BE2C (cell line): ENCODE data around the gene ZNRD2.

Experiments used
- DNase-seq: peaks from one replicate; pipeline ENCODE4 v3.0.0-alpha.2; 2020
- H3K27me3 ChIP-seq: fragments of 250-450 bp; sonication (Bioruptor Pico); 2 replicates; pipeline ENCODE4 v1.5.1; 2020; ENCODE audit warnings: mild to moderate bottlenecking
- H3K36me3 ChIP-seq: fragments of 250-450 bp; sonication (Bioruptor Pico); 2 replicates; pipeline ENCODE4 v1.5.1; 2020; ENCODE audit warnings: mild to moderate bottlenecking
- H3K4me1 ChIP-seq: fragments of 250-450 bp; sonication (Bioruptor Pico); 2 replicates; pipeline ENCODE4 v1.5.1; 2020
- H3K4me3 ChIP-seq: 2 replicates; pipeline ENCODE4 v1.5.1; 2011; ENCODE audit warnings: low read depth, low read length
- H3K9me3 ChIP-seq: fragments of 250-450 bp; sonication (Bioruptor Pico); 2 replicates; pipeline ENCODE4 v1.5.1; 2020
- CTCF ChIP-seq: IDR thresholded peaks from 2 replicates; pipeline ENCODE4 v1.5.1; 2012; ENCODE audit warnings: mild to moderate bottlenecking, low read depth, low read length

Gene ZNRD2

GRCh38 chr11:65606876-65607613, 36.8 kb downstream of the ZNRD2 start:
- Histone ChIP-seq H3K4me1 (0 out of 2 replicates have a peak, but pooled peaks cover 2% of the 10 kb centered on the region), H3K4me3 (peak overlapping the region; percentile 14; the same call in 1 of the 2 replicates), H3K9me3 (no peaks in the 10 kb centered on the region), H3K27me3 (no peaks in the 10 kb centered on the region), H3K36me3 (no peaks in the 10 kb centered on the region)
- no peak for TF ChIP-seq CTCF
- DNase-seq = peak; percentile 94

GRCh38 chr11:65607614-65608426, 37.5 kb downstream of the ZNRD2 start:
- no peak for DNase-seq
- no peaks in the 10 kb centered on the region for H3K27me3 ChIP-seq
- TF ChIP-seq CTCF = no peak
- H3K36me3 ChIP-seq = no peaks in the 10 kb centered on the region
- 0 out of 2 replicates have a peak, but pooled peaks cover 2% of the 10 kb centered on the region for H3K4me1 ChIP-seq
- peak overlapping the region; percentile 14; the same call in 1 of the 2 replicates for H3K4me3 ChIP-seq
- no peaks in the 10 kb centered on the region for H3K9me3 ChIP-seq

GRCh38 chr11:65609229-65609628, 39.0 kb downstream of the ZNRD2 start:
- H3K9me3 ChIP-seq = no peaks in the 10 kb centered on the region
- TF ChIP-seq CTCF = no peak
- no peak for DNase-seq
- no peaks in the 10 kb centered on the region for H3K27me3 ChIP-seq
- H3K36me3 ChIP-seq = no peaks in the 10 kb centered on the region
- 0 out of 2 replicates have a peak, but pooled peaks cover 2% of the 10 kb centered on the region for H3K4me1 ChIP-seq
- no peak overlapping the region for H3K4me3 ChIP-seq

- DNase-seq = no peak
- Histone ChIP-seq H3K27me3 (no peaks in the 10 kb centered on the region), H3K4me3 (no peak overlapping the region), H3K9me3 (no peaks in the 10 kb centered on the region), H3K4me1 (0 out of 2 replicates have a peak, but pooled peaks cover 2% of the 10 kb centered on the region), H3K36me3 (no peaks in the 10 kb centered on the region)
- no peak for TF ChIP-seq CTCF
These were observed 39.4 kb downstream of the ZNRD2 start for GRCh38 chr11:65609665-65610064.

GRCh38 chr11:65610404-65610803, 40.1 kb downstream of the ZNRD2 start:
- no peak for DNase-seq
- Histone ChIP-seq H3K36me3 (no peaks in the 10 kb centered on the region), H3K9me3 (no peaks in the 10 kb centered on the region), H3K27me3 (no peaks in the 10 kb centered on the region), H3K4me3 (no peak overlapping the region), H3K4me1 (0 out of 2 replicates have a peak, but pooled peaks cover 2% of the 10 kb centered on the region)
- TF ChIP-seq CTCF = no peak
